Measurements from ENCODE around the gene AK5.

The AK5 gene

GRCh38 chr1:77341195-77341594, 59.4 kb downstream of the AK5 start:
- TF ChIP-seq, protein P1, sequence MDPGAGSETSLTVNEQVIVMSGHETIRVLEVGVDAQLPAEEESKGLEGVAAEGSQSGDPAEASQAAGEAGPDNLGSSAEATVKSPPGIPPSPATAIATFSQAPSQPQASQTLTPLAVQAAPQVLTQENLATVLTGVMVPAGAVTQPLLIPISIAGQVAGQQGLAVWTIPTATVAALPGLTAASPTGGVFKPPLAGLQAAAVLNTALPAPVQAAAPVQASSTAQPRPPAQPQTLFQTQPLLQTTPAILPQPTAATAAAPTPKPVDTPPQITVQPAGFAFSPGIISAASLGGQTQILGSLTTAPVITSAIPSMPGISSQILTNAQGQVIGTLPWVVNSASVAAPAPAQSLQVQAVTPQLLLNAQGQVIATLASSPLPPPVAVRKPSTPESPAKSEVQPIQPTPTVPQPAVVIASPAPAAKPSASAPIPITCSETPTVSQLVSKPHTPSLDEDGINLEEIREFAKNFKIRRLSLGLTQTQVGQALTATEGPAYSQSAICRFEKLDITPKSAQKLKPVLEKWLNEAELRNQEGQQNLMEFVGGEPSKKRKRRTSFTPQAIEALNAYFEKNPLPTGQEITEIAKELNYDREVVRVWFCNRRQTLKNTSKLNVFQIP (CRISPR knock-in tag; IDR thresholded peaks at IDR 0.05; ENCODE audit: borderline replicate concordance, low read depth) = no peak
- no peak for TF ChIP-seq ZC3H10 (CRISPR knock-in tag; IDR thresholded peaks at IDR 0.05)
- TF ChIP-seq GLIS3 (CRISPR knock-in tag; IDR thresholded peaks at IDR 0.05) = no peak
- ATAC-seq = no peak

DNA sequence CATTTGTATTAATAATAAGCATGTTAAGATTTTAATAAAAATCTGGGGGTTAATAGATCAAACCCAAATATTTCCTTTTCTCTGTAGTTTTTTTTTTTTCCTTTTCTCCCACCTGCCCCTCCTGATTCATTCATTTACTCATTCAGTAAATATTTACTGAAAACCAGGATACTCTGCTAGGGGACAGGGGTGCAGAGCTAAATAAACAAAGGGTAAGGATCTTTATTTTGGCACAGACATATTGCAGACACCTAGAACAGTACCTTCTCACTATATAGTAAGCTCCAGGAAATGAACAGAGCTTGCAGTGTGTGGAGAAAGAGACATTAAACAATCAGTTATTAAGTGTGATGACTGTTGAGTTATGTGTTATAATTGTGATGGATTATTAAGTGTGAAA, 60.9 kb downstream of the AK5 start:
- TF ChIP-seq ARNTL (CRISPR knock-in tag; IDR thresholded peaks at IDR 0.05; ENCODE audit: borderline replicate concordance, low read depth) (no peak), ZC3H10 (CRISPR knock-in tag; IDR thresholded peaks at IDR 0.05) (no peak), CSRNP3 (CRISPR knock-in tag; IDR thresholded peaks at IDR 0.05) (no peak), ZNF8 (CRISPR knock-in tag; IDR thresholded peaks at IDR 0.05) (no peak), ISL1 (CRISPR knock-in tag; IDR thresholded peaks at IDR 0.05) (no peak), ZFP3 (CRISPR knock-in tag; IDR thresholded peaks at IDR 0.05) (no peak), TCF4 (CRISPR knock-in tag; IDR thresholded peaks at IDR 0.05; ENCODE audit: borderline replicate concordance) (no peak), BACH2 (CRISPR knock-in tag; IDR thresholded peaks at IDR 0.05; ENCODE audit: borderline replicate concordance) (no peak), TOX (CRISPR knock-in tag; IDR thresholded peaks at IDR 0.05; ENCODE audit: borderline replicate concordance) (no peak), TSHZ2 (CRISPR knock-in tag; IDR thresholded peaks at IDR 0.05) (no peak), ESRRG (CRISPR knock-in tag; IDR thresholded peaks at IDR 0.05) (no peak), CSDC2 (CRISPR knock-in tag; IDR thresholded peaks at IDR 0.05) (no peak), ZFP30 (CRISPR knock-in tag; IDR thresholded peaks at IDR 0.05) (no peak)
- TF ChIP-seq, protein P1 (CRISPR knock-in tag; IDR thresholded peaks at IDR 0.05; ENCODE audit: borderline replicate concordance, low read depth) = no peak
- no peak for ATAC-seq

DNA sequence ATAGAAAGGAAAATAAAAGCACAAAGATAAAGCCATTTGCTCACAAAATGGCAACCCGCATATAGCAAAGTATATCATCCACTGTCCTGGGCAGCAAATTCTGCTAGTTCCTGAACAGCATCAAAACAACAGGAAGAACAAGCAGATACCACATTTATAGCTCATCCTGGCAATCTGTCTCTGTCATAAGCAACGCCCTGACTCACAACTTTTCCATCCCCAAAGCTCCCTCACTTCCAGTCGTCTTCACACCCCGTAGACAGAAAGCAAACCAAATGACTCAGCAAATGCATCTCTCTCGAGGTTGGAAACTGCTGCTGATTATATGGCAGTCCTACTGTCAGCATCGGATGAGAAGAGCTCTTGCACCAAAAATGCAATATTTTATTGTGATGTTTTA, 65.8 kb downstream of the AK5 start:
- ATAC-seq = peak; percentile 94

DNA sequence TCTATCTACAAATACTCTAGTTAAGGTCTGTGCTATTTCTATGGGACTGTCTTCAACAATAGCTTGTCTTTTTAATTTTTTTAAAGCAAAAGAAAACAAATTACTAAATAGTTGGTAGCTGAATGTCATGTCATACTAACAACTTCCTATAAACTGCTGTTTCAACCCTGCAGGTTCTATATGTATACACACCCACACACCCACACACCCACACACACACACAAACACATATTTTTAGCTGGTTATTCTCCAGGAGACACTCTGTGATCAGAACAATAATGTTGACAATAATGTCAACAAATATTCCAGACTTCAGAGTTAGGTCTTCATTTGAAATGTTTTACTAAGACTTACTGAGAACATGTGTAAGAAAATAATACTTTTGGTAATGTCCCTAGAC, 66.7 kb downstream of the AK5 start:
- no peak for ATAC-seq
- TF ChIP-seq BACH2 (CRISPR knock-in tag; IDR thresholded peaks at IDR 0.05; ENCODE audit: borderline replicate concordance) (no peak), TCF4 (CRISPR knock-in tag; IDR thresholded peaks at IDR 0.05; ENCODE audit: borderline replicate concordance) (no peak), ZFP3 (CRISPR knock-in tag; IDR thresholded peaks at IDR 0.05) (no peak), ESRRG (CRISPR knock-in tag; IDR thresholded peaks at IDR 0.05) (no peak), ZNF565 (CRISPR knock-in tag; conservative IDR thresholded peaks at IDR 0.05; ENCODE audit: low read depth) (no peak), CREB5 (CRISPR knock-in tag; IDR thresholded peaks at IDR 0.05; ENCODE audit: low read depth) (no peak), PPARA (CRISPR knock-in tag; IDR thresholded peaks at IDR 0.05; ENCODE audit: borderline replicate concordance) (no peak), ZNF8 (CRISPR knock-in tag; IDR thresholded peaks at IDR 0.05) (no peak), CSRNP3 (CRISPR knock-in tag; IDR thresholded peaks at IDR 0.05) (no peak), ZC3H10 (CRISPR knock-in tag; IDR thresholded peaks at IDR 0.05) (no peak), SNAI2 (CRISPR knock-in tag; IDR thresholded peaks at IDR 0.05) (no peak), ZFP30 (CRISPR knock-in tag; IDR thresholded peaks at IDR 0.05) (no peak)
- TF ChIP-seq, protein P1 (CRISPR knock-in tag; IDR thresholded peaks at IDR 0.05; ENCODE audit: borderline replicate concordance, low read depth) = no peak
- TF ChIP-seq, protein P2, sequence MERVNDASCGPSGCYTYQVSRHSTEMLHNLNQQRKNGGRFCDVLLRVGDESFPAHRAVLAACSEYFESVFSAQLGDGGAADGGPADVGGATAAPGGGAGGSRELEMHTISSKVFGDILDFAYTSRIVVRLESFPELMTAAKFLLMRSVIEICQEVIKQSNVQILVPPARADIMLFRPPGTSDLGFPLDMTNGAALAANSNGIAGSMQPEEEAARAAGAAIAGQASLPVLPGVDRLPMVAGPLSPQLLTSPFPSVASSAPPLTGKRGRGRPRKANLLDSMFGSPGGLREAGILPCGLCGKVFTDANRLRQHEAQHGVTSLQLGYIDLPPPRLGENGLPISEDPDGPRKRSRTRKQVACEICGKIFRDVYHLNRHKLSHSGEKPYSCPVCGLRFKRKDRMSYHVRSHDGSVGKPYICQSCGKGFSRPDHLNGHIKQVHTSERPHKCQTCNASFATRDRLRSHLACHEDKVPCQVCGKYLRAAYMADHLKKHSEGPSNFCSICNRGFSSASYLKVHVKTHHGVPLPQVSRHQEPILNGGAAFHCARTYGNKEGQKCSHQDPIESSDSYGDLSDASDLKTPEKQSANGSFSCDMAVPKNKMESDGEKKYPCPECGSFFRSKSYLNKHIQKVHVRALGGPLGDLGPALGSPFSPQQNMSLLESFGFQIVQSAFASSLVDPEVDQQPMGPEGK (CRISPR knock-in tag; IDR thresholded peaks at IDR 0.05; ENCODE audit: borderline replicate concordance) = no peak

More for the DNA sequence above, 65.8 kb downstream of the AK5 start:
- TF ChIP-seq BACH2 (CRISPR knock-in tag; IDR thresholded peaks at IDR 0.05; ENCODE audit: borderline replicate concordance) (no peak), ISL1 (CRISPR knock-in tag; IDR thresholded peaks at IDR 0.05) (0 out of 2 replicates have a peak, but pooled peaks have one; percentile 11), RARB (CRISPR knock-in tag; IDR thresholded peaks at IDR 0.05) (0 out of 2 replicates have a peak, but pooled peaks have one; percentile 39)

Measured in SK-N-SH treated with all-trans-retinoic acid at 6 μM for 48 hours (cell line).